Progenitor cell of endocrine pancreas (in vitro differentiated cells): Measurements from ENCODE around the gene PROC. TPM values are rescaled to one million over a fixed set of nuclear protein-coding genes. Genes with fewer than 3 reads are reported as not detected.
A peak's percentile ranks its signal among the peaks of the same experiment; 100 is the strongest.

Source experiments
- DNase-seq: peaks from one replicate; pipeline ENCODE4 v3.0.0; 2021; ENCODE audit warnings: low spot score; ENCODE audit not compliant: unreplicated experiment
- H3K27ac Mint-ChIP-seq: 2 replicates; pipeline ENCODE4 v1.8.0; 2021; ENCODE audit warnings: mild to moderate bottlenecking, moderate library complexity, mixed read lengths
- H3K27me3 Mint-ChIP-seq: 2 replicates; pipeline ENCODE4 v1.8.0; 2021; ENCODE audit warnings: mixed read lengths
- H3K36me3 Mint-ChIP-seq: 2 replicates; pipeline ENCODE4 v1.8.0; 2022; ENCODE audit warnings: mixed read lengths; ENCODE audit not compliant: insufficient read depth
- H3K4me1 Mint-ChIP-seq: 2 replicates; pipeline ENCODE4 v1.8.0; 2021; ENCODE audit warnings: low read depth, mixed read lengths
- H3K4me3 Mint-ChIP-seq: 2 replicates; pipeline ENCODE4 v1.8.0; 2021; ENCODE audit warnings: low read depth, mild to moderate bottlenecking, moderate library complexity, mixed read lengths
- H3K9me3 Mint-ChIP-seq: 2 replicates; pipeline ENCODE4 v1.8.0; 2021; ENCODE audit warnings: low read depth, mixed read lengths
- total RNA-seq: library from RNA; stranded (reverse); gene quantifications from 2 replicates; pipeline ENCODE4 v1.2.1, GENCODE V29; 2021
- TF ChIP-seq, protein P1 (sequence below): fragments of 200-600 bp; sonication (generic); IDR thresholded peaks from one replicate; pipeline ENCODE4 v1.5.0; 2021; ENCODE audit warnings: antibody characterized with exemption, mild to moderate bottlenecking; ENCODE audit not compliant: unreplicated experiment

Gene PROC
- total RNA-seq, 1 donor from 2014 or later: 18.7 TPM

DNA sequence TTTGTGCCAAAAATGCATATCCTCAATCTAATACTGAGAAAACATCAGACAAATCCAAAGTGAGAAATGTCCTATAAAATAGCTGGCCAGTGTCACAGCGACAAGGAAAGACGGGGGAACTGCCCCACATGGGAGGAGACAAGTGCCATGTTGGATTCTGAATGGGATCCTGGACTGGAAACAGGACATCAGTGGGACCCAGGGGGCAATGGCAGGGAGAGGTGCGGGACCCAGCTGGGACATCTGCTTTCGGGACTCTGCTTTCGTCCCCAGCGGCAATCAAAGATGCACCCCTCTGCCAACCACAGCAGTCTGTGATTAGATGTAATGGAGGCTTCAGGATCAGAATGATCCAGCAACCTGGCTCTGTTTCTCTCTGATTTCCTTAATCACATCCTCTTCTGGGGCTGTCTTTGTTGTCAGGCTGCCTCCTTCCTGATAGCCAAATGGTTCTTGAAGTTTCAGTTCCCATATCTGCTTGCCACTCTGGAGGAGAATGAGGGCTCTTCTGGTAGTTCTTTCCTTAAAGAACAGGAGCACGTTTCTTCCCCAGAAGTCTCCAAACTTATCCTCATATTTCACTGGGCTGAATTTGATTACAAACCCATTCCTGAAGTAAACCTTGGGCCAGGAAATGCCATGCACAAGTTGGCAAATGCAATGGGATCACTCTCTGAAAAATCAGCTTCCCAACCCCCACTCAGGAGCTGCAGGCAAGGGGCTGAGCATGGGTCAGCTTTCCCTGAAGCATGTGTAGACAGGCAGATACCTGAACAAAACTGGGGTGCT lies 13.6 kb upstream of the PROC start:
- peaks cover 27% of the 10 kb centered on the region for H3K27me3 Mint-ChIP-seq
- H3K4me1 Mint-ChIP-seq: peaks cover 6% of the 10 kb centered on the region
- H3K4me3 Mint-ChIP-seq: no peak overlapping the region
- no peak for DNase-seq
- H3K36me3 Mint-ChIP-seq: no peaks in the 10 kb centered on the region
- no peak overlapping the region for H3K27ac Mint-ChIP-seq
- H3K9me3 Mint-ChIP-seq: no peaks in the 10 kb centered on the region
- TF ChIP-seq, protein P1, sequence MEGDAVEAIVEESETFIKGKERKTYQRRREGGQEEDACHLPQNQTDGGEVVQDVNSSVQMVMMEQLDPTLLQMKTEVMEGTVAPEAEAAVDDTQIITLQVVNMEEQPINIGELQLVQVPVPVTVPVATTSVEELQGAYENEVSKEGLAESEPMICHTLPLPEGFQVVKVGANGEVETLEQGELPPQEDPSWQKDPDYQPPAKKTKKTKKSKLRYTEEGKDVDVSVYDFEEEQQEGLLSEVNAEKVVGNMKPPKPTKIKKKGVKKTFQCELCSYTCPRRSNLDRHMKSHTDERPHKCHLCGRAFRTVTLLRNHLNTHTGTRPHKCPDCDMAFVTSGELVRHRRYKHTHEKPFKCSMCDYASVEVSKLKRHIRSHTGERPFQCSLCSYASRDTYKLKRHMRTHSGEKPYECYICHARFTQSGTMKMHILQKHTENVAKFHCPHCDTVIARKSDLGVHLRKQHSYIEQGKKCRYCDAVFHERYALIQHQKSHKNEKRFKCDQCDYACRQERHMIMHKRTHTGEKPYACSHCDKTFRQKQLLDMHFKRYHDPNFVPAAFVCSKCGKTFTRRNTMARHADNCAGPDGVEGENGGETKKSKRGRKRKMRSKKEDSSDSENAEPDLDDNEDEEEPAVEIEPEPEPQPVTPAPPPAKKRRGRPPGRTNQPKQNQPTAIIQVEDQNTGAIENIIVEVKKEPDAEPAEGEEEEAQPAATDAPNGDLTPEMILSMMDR: no peak

DNA sequence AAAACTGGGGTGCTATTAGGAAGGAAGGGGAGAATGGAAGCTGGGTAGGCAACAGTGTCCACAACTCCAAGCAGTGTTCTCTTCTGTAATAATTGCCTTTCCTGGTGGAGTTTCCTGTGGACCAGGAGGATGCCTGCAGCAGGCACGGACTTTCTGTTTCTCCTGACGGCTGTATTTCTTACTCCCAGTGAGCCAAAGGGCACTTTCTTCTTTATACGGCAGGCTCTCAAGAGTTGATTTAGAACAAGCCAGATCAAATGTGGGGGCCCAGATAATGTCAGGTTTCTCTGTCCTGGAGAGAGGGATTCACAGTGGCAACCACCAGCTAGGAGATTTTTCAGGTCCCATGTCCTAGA lies 13.0 kb upstream of the PROC start:
- Mint-ChIP-seq H3K36me3 (no peaks in the 10 kb centered on the region), H3K4me1 (peaks cover 6% of the 10 kb centered on the region), H3K27ac (no peak overlapping the region), H3K4me3 (no peak overlapping the region), H3K27me3 (peaks cover 24% of the 10 kb centered on the region), H3K9me3 (no peaks in the 10 kb centered on the region)
- TF ChIP-seq, protein P1: no peak
- DNase-seq: no peak

DNA sequence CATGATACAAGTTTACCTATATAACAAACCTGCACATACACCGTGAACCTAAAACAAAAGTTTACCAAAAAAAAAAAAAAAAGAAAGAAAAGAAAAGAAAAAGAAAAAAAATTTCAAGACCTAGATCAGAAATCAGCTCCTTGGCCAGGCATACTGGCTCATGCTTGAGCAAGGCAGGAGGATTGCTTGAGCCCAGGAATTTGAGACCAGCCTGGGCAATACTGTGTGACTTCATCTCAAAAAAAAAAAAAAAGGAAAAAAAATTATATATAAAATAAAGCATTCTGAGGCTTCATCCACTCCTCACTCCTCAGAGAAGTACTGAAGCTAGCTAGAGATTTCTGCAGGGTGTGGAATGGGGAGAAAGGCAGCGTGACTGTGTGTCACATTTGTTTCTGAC lies 11.8 kb upstream of the PROC start:
- Mint-ChIP-seq H3K9me3 (no peaks in the 10 kb centered on the region), H3K27me3 (peaks cover 21% of the 10 kb centered on the region), H3K36me3 (no peaks in the 10 kb centered on the region), H3K4me1 (peaks cover 14% of the 10 kb centered on the region), H3K27ac (no peak overlapping the region), H3K4me3 (peak overlapping the region; percentile 26)
- no peak for DNase-seq
- TF ChIP-seq, protein P1: no peak

DNA sequence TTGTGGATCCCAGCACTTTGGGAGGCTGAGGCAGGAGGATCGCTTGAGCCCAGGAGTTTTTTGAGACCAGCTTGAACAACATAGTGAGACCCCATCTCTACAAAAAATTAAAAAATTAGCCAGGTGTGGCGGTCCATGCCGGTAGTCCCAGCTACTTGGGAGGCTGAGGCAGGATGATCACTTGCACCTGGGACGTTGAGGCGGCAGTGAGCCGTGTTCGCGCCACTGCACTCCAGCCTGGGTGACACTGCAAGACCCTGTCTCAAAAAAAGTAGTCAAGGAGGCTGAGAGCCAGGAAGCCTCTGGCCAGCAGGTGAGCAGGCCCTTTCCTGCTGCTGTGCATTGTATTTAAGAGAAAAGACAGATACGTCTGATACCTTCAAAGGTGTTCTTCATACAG lies 11.1 kb upstream of the PROC start:
- Mint-ChIP-seq H3K4me3 (peak overlapping the region; percentile 40), H3K9me3 (no peaks in the 10 kb centered on the region), H3K4me1 (peaks cover 19% of the 10 kb centered on the region), H3K27ac (no peak overlapping the region), H3K36me3 (no peaks in the 10 kb centered on the region), H3K27me3 (peaks cover 18% of the 10 kb centered on the region)
- TF ChIP-seq, protein P1: no peak
- DNase-seq: no peak

DNA sequence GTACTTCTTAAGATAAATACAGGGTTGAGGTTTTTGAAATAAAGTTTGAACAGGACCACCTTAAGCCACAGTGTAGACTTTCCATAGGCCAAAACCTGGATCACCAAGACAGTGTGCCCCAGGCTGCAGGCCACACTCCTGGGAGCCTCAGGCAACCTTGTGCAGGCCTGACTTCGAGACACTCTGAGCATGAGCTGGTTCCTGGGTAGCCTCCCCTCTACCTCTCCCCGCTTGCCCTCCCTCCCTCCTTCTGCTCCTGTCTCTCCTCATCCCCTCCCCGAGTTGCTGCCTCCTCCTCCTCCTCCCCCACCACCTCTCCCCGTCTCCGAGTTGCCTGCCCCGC lies 10.6 kb upstream of the PROC start:
- Mint-ChIP-seq H3K36me3 (no peaks in the 10 kb centered on the region), H3K4me3 (peak overlapping the region; percentile 59), H3K27ac (no peak overlapping the region), H3K4me1 (peaks cover 14% of the 10 kb centered on the region), H3K9me3 (peaks cover 2% of the 10 kb centered on the region), H3K27me3 (peaks cover 17% of the 10 kb centered on the region)
- TF ChIP-seq, protein P1: no peak
- DNase-seq: no peak
